M059J (cell line): ENCODE data around the gene ZNF470. TPM values are rescaled to one million over a fixed set of nuclear protein-coding genes. Genes with fewer than 3 reads are reported as not detected.

Experiments used
- DNase-seq: peaks from one replicate; pipeline ENCODE4 v3.0.0-alpha.2; 2012; ENCODE audit warnings: low read depth
- total RNA-seq: library from RNA; depleted of rRNA; stranded (reverse); fragments of >200 nt; shearing (Covaris generic); gene quantifications from 2 replicates; pipeline ENCODE4 v1.2.3, GENCODE V29; 2014; rRNA removed

The ZNF470 gene
- total RNA-seq, 1 experiment from 2014 or later, result 2.5 TPM

- DNase-seq, result no peak
Observed at GRCh38 chr19:56608274-56608964, 41.2 kb downstream of the ZNF470 start.

GRCh38 chr19:56611288-56611687 lies 44.0 kb downstream of the ZNF470 start:
- DNase-seq, result no peak

GRCh38 chr19:56612737-56613136 lies 45.5 kb downstream of the ZNF470 start:
- DNase-seq, result no peak

- DNase-seq, result no peak
Observed at GRCh38 chr19:56613639-56614038, 46.4 kb downstream of the ZNF470 start.

- no peak for DNase-seq
Observed at GRCh38 chr19:56617531-56617930, 50.3 kb downstream of the ZNF470 start.

- DNase-seq, result no peak
Observed at GRCh38 chr19:56619121-56619520, 51.9 kb downstream of the ZNF470 start.

- DNase-seq, result no peak
Observed at GRCh38 chr19:56622374-56622773, 55.1 kb downstream of the ZNF470 start.

- DNase-seq, result no peak
Observed at GRCh38 chr19:56623006-56623405, 55.7 kb downstream of the ZNF470 start.

- no peak for DNase-seq
Observed at GRCh38 chr19:56625708-56626107, 58.4 kb downstream of the ZNF470 start.

GRCh38 chr19:56633021-56633420 lies 65.8 kb downstream of the ZNF470 start:
- DNase-seq, result no peak

GRCh38 chr19:56637976-56638555 lies 70.8 kb downstream of the ZNF470 start:
- peak; percentile 56 for DNase-seq

Other genes starting within 250 kb of the ZNF470 start
- 1.4 and 1.8 TPM in 2 replicates for gene ZNF582, start 173.9 kb upstream of the ZNF470 start, total RNA-seq
- 6.1 and 7.9 TPM in 2 replicates for gene ZNF583, start 163.1 kb upstream of the ZNF470 start, total RNA-seq
- 4.5 and 9.9 TPM in 2 replicates for gene ZNF667, start 90.1 kb upstream of the ZNF470 start, total RNA-seq
- 1.5 and 1.6 TPM in 2 replicates for gene ZNF471, start 59.6 kb upstream of the ZNF470 start, total RNA-seq
- 4.2 and 5.6 TPM in 2 replicates for gene ZFP28, start 28.5 kb upstream of the ZNF470 start, total RNA-seq
- gene ZNF71, start 27.8 kb downstream of the ZNF470 start, total RNA-seq, result 4.0 and 8.8 TPM in 2 replicates
- 0.15 TPM in 1 of 2 replicates, not detected in the other for gene SMIM17, start 75.7 kb downstream of the ZNF470 start, total RNA-seq
- 0.49 and 0.71 TPM in 2 replicates for gene ZNF835, start 104.3 kb downstream of the ZNF470 start, total RNA-seq